GM12801 (cell line): ENCODE measurements around the gene XAB2.

ENCODE experiments used
- CTCF ChIP-seq: IDR thresholded peaks from one replicate; pipeline ENCODE4 v1.5.1; 2011; ENCODE audit warnings: control low read depth; ENCODE audit not compliant: insufficient read length; ENCODE audit errors: extremely low read depth

The XAB2 gene

GRCh38 chr19:7618771-7619510 is 10.4 kb downstream of the XAB2 start:
- TF ChIP-seq CTCF, result no peak

DNA sequence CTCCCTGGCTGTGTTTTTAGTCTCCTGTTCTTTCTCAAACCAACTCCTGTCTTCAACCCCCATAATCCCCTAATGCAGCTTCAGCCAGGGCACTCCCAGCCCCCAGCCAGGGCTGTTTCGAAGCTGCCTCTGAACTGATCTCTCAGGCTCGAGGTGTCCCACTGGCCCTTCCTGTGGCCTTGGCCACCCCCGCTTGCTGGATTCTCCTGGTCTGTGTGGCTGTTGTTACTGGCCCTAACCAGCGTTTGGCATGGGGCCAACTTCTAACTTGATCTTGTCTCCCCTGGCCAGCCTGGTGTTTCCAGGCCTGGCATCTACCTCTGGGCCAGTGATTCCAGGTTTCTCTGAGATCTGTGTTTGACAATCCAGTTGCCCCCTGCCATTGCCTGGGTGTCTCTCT is 11.0 kb downstream of the XAB2 start:
- TF ChIP-seq CTCF, result no peak

GRCh38 chr19:7617735-7618134 is 11.6 kb downstream of the XAB2 start:
- no peak for TF ChIP-seq CTCF

GRCh38 chr19:7617172-7617571 is 12.2 kb downstream of the XAB2 start:
- no peak for TF ChIP-seq CTCF

GRCh38 chr19:7614859-7615741 is 14.2 kb downstream of the XAB2 start:
- no peak for TF ChIP-seq CTCF

- TF ChIP-seq CTCF, result no peak
Observed at GRCh38 chr19:7612282-7613274, 16.8 kb downstream of the XAB2 start.
